Activated CD8-positive, alpha-beta memory T cell treated with anti-CD3 and anti-CD28 coated beads for 36 hours (primary cell): ENCODE measurements around the gene NTMT1. TPM values are rescaled to one million over a fixed set of nuclear protein-coding genes. Genes with fewer than 3 reads are reported as not detected.
"Not testable (repeated sequence)": the region's sequence is repeated elsewhere in the genome, so short reads cannot be mapped to it uniquely, and the experiment has no call there.

Source experiments
- CTCF ChIA-PET: fragments of 350-600 bp; sonication (Branson Sonifier 250); formaldehyde crosslinking; loops from one replicate; lab custom pipeline; 2021; ENCODE audit warnings: antibody characterized with exemption; lab: Charles Lee
- POLR2A ChIA-PET: fragments of 350-600 bp; sonication (Branson Sonifier 250); formaldehyde crosslinking; loops from one replicate; lab custom pipeline; 2021; ENCODE audit warnings: antibody characterized with exemption; lab: Charles Lee
- total RNA-seq, 2 experiments: library from RNA; stranded (reverse); gene quantifications; one replicate each; pipeline ENCODE4 v1.2.3, GENCODE V29; 2021

NTMT1 gene
- total RNA-seq, 2 experiments from 2014 or later: 76.9 to 80.4 TPM

DNA sequence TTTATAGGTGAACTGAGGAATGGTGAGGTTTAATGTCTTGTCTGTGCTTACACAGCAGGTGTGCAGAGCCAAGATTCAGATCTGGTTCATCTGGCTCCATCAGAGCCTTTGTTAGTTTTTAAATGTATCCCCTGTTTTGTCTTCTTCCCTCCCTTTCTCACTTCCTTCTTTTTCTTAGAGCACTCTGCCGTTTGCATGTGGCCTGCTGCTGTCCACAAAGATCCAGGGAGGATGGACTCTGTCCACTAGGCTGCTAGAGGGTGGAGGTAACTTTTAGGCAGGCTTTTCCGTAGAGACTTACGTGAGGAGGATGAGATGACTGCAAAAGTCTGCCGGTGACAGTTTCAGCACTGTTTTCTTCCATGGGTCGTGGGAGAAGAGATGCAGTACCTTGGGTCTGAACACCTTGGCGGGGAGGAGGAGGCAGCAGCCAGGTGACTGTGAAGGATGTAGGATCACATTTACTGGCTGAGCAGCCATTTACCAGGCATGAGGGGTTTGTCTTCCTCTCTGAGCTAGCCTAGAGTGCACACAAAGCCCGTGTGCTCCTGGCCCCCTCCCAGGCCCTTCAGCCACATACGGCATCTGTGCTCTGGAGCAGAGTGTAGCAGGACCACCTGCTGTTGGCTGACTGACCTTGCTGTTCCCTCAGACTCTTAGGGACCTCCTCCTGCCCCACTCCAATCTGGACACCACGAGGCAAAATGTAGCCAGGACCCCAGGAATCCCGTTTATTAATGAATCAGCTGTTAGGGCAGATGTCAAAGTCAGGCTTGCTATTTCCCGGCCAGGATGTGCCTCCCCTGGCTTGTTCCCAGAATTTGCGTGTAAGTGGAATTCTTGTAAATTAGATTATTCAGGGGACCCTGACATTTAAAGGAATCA, 1.8 kb downstream of the NTMT1 start:
- ChIA-PET CTCF (interaction anchor here (0.9 to 6.4 kb wide), 3 partner anchors 12 to 485 kb away, joined by 3 to 41 read pairs (median 3); partner anchors contain the start of gene ASB6), POLR2A (interaction anchor here (1.0 to 1.8 kb wide), 4 partner anchors 10 to 489 kb away, joined by 3 to 7 read pairs (median 3); no protein-coding TSS in a partner anchor)

DNA sequence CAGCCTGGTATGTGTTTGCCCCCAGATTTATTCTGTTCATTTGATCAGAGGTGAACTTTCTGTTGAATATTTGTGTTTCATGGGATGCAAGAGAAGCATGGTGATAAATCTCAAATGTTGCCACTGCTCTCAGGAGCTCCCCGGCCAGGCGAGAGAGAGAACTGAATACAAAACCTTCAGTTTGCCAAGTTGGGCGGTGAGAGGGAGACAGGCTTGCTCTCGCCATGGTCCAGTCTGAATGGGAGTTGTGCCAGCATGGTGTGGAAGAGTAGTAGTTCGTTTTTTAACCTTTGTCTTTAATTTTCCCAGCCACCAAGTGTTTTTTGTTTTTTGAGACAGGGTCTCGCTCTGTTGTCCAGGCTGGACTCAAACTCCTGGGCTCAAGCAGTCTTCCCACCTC, 2.7 kb downstream of the NTMT1 start:
- ChIA-PET CTCF (interaction anchor here (0.9 to 6.4 kb wide), 3 partner anchors 11 to 486 kb away, joined by 3 to 41 read pairs (median 3); partner anchors contain the start of gene ASB6), POLR2A (interaction anchor here (1.0 kb wide), 1 partner anchor 13 kb away, joined by 3 read pairs; no protein-coding TSS in a partner anchor)

DNA sequence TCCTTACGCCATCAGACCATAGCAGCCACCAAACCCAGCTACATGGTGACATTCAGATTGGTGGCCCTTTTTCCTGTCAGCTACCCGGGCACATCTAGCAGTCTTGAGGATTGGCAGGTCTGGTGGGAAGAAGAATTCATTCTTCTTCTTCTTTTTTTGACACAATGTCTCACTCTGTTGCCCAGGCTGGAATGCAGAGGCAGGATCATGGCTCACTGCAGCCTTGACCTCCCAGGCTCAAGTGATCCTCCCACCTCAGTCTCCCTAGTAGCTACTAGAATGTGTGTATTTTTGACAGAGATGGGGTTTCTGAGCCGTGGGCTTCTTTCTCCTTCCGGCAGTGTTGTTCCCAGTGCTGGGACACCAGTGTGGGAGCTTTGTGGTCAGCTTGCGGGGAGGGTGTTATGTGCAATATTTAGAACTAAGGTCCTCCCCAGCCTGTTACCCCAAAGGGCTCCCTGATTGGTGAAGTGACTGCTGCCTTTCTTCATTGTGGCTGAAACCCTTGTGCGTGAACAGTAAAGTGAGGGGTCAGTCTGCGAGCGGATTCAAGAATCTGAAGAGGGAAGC, 3.4 kb downstream of the NTMT1 start:
- CTCF ChIA-PET: interaction anchor here (6.4 kb wide), 1 partner anchor 10 kb away, joined by 41 read pairs; the partner anchor contains the start of gene ASB6
- POLR2A ChIA-PET: interaction anchor here (1.0 kb wide), 1 partner anchor 12 kb away, joined by 3 read pairs; no protein-coding TSS in a partner anchor

DNA sequence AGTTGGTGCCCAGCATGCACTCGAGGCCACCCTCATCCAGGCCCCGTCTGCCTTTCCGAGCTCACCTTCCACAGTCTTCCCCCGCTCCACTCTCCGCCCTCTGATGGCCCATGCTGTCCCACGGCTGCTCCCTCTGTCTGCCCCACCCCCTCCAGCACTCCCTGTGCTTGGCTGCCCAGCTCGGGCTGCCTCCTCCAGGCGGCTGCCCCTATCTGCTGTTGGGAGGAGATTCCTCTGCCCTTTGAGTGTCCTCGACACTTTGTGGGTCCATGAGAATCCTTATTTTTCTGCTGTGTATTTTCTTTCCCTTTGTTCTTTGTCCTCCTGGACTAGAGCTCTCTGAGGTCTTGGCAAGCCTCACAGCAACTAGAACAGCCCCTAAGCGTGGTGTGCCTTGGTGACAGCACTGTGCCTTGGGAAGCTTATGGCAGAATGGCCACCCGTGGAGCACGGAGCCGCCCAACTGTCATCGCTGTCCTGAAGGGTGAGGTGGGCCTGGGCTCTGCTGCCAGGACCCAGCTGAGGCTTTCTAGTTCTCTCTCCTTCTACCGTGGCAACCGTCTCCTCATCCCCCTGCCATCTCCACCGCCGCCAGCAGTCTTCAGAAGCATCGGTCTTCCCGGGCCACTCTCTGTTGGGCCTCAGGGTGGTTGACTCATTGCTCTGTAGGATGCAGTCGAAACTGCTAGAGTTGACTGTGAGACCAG, 5.2 kb downstream of the NTMT1 start:
- CTCF ChIA-PET: interaction anchor here (1.0 to 1.6 kb wide), 3 partner anchors 9 to 489 kb away, joined by 3 to 4 read pairs (median 4); no protein-coding TSS in a partner anchor
- POLR2A ChIA-PET: no interaction called here

DNA sequence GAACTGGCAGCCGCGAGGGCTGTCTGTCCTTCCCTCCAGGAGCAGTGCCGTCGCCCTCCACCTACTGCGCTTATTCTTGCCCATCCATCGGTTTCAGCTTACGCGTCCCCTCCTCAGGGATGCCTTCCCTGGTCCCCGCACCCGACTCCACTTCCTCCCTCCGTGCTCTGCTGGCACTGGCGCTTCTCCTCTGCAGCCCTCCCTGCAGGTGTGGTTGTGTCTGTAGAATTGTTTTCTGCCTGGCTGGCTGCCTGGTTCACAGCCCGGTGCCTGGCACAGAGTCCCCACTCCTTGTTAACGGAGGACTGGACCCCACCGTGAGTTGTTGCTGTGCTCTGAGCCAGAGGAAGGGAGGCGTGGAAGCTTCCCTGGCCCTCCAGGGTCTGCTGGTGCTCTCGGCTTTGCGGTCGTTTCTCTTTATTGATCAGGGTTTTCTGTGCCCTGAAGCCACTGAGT, 5.7 kb downstream of the NTMT1 start:
- POLR2A ChIA-PET: interaction anchor here (0.5 kb wide), 1 partner anchor 186 kb away, joined by 3 read pairs; no protein-coding TSS in a partner anchor
- CTCF ChIA-PET: interaction anchor here (1.6 kb wide), 1 partner anchor 457 kb away, joined by 4 read pairs; no protein-coding TSS in a partner anchor

DNA sequence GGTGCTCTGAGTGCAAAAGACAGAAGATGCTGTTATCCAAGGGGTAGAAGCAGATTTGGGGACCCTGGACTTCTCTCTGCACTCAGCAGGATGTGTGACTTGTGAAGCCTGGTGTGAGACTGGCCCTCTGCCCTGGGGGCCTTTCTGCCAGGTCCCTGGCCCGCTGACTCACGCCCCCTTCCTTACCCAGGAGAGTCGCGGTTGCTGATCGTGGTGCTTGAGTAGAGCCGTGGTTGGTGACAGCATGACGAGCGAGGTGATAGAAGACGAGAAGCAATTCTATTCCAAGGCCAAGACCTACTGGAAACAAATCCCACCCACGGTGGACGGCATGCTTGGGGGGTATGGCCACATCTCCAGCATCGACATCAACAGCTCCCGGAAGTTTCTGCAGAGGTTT, 6.5 kb downstream of the NTMT1 start:
- POLR2A ChIA-PET: interaction anchor here (0.5 kb wide), 1 partner anchor 185 kb away, joined by 3 read pairs; no protein-coding TSS in a partner anchor
- CTCF ChIA-PET: interaction anchor here (1.6 kb wide), 1 partner anchor 458 kb away, joined by 4 read pairs; no protein-coding TSS in a partner anchor

DNA sequence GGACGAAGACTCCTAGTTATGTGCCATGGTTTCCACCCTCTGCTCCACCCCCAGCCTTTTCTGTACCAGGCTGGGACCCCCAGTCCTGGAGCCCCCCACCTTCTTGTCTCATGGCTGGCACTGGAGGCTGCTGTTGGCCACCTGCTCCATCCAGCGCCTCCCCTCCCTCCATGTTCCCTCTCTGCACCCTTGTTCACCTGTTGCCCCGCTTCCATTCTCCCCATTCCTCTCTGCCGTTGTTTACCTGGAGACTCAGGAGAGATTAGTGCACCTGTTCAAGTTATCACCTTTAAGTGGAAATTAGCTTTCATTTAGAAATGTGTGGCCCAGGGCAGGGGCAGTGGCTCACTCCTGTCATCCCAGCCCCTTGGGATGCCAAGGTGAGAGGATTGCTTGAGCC, 7.2 kb downstream of the NTMT1 start:
- ChIA-PET CTCF (no interaction called here), POLR2A (no interaction called here)

DNA sequence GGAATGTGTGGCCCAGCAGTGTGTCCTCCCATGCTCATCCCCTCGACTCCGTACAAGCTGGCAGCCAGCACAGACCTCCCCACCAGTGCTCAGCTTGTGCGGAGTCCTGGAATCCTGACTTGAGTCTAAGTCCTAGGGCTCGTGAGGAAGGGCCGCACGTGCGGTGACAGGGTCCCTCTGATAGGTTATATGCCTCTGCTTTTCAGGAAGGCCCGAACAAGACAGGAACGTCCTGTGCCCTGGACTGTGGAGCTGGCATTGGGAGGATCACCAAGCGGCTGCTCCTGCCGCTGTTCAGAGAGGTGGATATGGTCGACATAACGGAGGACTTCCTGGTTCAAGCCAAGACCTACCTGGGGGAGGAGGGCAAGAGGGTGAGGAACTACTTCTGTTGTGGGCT, 7.9 kb downstream of the NTMT1 start:
- ChIA-PET POLR2A (no interaction called here), CTCF (no interaction called here)

DNA sequence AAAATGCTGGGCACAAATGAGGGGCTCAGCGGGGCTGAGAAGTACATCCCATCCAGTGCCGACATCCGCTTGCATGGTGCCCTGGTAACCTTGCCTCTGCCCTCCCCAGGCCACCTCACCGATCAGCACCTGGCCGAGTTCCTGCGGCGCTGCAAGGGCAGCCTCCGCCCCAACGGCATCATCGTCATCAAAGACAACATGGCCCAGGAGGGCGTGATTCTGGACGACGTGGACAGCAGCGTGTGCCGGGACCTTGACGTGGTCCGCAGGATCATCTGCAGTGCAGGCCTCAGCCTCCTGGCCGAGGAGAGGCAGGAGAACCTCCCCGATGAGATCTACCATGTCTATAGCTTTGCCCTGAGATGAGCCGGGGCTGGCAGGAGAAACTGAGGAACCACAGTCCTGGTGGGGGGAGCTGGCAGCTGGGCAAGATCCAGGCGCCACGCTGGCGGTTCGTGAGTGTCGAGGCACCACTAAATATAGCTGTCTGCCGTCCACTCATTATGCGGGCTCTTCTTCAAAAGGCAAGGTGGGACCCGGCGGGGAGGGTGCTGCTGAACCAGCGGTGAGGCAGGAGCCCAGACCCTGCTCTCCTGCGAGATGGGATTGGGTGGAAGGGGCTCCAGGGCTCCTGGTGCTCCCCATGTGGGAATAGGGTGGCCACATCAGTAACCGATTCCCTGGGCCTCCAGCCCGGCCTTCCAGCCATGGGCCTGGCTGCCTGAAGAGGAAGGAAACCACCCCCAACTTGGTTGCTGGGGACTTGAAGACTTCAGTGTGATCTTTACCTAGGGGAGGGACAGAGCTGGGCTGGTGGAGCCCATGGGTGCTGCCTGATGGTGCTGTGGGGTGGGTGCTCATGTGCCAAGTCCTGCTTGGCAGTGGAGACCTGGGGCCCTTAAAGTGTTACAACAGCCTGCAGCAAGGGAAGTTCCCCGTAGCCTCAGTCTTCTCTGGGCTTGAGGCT, 9.4 kb downstream of the NTMT1 start:
- POLR2A ChIA-PET: no interaction called here
- CTCF ChIA-PET: no interaction called here

DNA sequence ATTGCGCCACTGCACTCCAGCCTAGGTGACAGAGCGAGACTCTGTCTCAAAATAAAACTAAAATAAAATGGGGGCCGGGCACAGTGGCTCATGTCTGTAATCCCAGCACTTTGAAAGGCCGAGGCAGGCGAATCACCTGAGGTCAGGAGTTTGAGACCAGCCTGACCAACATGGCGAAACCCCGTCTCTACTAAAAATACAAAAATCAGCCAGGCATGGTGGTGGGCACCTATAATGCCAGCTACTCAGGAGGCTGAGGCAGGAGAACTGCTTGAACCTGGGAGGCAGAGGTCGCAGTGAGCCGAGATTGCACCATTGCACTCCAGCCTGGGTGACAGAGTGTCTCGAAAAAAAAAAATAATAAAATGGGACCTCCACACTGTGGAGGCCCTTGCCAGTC, 10.4 kb downstream of the NTMT1 start:
- CTCF ChIA-PET, POLR2A ChIA-PET: not testable (repeated sequence)

DNA sequence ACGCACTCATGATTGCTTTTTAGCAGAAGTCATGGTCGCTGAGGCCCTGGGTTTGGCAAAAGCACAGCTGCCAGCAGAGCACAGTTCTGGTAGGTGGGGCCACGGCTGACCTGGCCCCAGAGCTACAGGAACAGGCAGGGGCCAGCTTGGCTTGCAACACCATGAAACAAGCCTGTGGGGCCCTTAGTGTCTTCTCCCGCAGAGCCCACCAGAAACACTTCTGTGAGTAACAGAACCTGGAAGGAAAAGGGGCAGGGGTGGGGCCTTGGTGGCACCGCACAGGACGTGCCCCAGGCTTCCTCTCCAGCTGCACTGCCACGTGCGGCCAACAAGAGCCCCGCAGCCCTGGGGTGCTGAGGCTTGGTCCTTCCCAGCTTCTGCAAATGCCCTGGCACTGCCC, 11.1 kb downstream of the NTMT1 start:
- CTCF ChIA-PET: interaction anchor here (1.1 to 5.6 kb wide), 2 partner anchors 11 to 101 kb away, joined by 3 to 41 read pairs; partner anchors contain the start of gene NTMT1
- POLR2A ChIA-PET: interaction anchor here (2.2 kb wide), 1 partner anchor 10 kb away, joined by 7 read pairs; no protein-coding TSS in a partner anchor

DNA sequence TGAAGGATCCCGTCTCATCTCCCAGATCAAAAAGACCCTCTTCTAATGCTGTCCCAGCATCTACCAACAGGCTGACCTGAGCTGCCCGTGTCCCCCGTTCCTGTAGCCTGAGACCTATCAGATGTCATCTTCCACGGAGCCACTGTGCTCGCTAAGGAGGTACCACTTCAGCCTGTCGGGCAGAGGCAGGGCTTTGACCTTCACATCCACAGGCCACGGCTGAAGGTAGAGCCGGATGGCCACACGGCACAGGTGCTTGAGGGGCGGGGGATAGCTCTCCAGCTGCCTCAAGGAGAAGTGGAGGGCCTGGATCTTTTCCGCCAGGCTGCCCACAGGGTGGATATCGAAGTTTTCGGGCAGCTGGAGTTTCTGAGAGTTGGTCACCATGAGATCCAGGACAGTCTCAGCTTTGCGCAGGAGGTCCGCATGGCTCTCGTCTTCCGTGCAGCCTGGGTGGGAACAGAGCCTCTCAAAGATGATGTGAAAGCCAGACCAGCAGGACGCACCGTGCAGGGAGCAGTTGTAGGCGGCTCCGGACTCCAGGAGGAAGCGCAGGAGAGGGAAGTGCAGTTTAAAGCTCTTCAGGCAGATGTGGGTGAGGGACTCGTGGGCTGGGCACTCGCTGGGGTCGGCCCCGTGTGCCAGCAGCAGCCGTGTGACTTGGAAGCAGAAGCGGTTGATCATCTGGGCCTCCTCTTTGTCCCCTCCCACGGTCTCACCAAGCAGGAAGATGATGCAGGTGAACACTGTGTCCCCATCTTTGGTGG, 11.9 kb downstream of the NTMT1 start:
- ChIA-PET POLR2A (interaction anchor here (2.2 kb wide), 1 partner anchor 10 kb away, joined by 7 read pairs; no protein-coding TSS in a partner anchor), CTCF (interaction anchor here (1.1 to 5.6 kb wide), 2 partner anchors 12 to 100 kb away, joined by 3 to 41 read pairs; partner anchors contain the start of gene NTMT1)

DNA sequence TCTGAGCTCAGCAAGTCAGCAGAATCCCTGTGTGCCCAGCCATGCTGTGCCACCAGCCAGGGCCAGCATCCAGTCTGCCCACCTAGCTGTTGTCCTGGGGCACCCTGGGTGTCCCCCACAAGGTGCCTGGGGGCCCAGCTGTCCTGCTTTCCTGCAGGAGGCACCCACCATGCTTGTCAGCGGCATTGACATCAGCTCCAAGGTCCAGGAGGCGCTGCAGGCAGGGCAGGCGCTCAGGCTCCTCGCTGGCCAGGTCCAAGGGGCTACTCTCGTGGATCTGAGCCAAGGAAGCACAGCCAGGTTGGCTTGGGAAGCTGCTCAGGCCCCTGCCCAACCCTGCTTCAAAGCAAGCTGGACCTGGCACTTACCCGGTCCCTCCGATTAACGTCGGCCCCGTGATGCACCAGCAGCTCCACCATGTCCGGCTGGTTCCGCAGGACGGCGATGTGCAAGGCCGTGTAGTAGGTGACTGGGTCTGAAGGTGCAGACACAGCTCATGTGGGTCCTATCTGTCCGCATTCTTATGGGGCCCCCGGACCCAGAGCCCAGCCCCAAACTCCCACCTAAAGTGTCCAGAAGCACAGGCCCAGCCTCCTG, 13.2 kb downstream of the NTMT1 start:
- POLR2A ChIA-PET: interaction anchor here (0.9 to 2.2 kb wide), 2 partner anchors 12 to 14 kb away, joined by 3 to 7 read pairs; no protein-coding TSS in a partner anchor
- CTCF ChIA-PET: interaction anchor here (0.8 to 5.6 kb wide), 5 partner anchors 13 to 509 kb away, joined by 3 to 41 read pairs (median 4); partner anchors contain the start of gene NTMT1

DNA sequence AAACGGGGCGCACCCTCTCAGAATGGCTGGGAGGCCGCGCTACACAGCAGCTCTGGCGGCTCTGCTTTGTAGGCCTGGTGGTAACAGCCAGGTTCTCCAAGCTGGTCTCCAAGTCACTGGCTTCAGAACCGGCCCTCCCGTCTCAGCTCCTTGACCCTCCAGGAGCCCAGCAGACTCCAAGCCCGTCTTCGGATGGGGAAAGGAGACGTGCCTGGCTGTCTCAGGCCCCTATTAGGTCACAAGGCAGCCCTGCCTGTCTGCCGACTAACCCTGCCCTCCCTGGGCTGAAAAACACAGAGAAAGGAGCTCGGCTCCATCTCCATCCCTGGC, 13.8 kb downstream of the NTMT1 start:
- CTCF ChIA-PET: interaction anchor here (0.7 to 5.6 kb wide), 5 partner anchors 9 to 509 kb away, joined by 3 to 41 read pairs (median 3); partner anchors contain the start of gene NTMT1
- POLR2A ChIA-PET: interaction anchor here (0.9 to 1.9 kb wide), 3 partner anchors 14 to 499 kb away, joined by 3 to 6 read pairs (median 3); partner anchors contain the start of gene NTMT1

DNA sequence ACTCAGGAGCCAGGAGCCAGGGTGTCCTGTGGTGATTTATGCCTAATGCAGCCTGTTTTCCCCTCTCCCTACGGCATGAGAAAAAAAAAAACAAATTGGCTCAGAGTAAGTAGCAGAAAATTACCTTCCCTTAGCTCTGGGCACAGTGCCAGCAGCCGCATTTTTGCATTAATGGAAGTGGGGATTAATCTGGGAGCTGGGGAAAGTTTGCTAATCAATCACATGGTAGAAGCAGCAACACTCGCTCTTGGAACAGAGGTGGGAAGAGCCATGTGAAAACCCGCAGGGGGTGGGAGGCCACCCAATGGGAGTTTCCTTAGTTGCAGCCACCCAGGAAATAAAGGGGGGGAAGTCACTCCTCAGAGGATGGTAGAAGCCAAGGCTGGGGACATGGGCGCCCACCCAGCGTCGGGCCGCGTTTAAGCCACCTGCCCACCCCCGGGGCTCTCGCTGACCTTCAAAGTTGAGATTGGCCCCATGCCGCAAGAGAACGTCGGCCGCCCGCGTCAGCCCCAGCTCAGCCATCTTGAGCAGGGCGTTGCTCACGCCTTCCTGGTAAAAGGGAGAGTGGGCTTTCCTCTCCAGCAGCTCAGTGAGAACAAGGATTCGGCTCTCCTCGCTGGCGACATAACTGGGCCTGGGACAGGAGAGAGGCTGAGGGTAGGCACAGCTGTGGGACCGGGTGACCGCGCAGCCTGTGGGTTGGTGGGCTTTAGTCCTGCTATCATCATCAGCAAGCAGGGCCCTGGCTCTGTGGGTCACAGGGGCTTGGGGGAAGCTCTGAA, 14.3 kb downstream of the NTMT1 start:
- ChIA-PET POLR2A (interaction anchor here (1.1 to 1.9 kb wide), 3 partner anchors 13 to 500 kb away, joined by 3 to 6 read pairs (median 3); partner anchors contain the start of gene NTMT1), CTCF (interaction anchor here (0.7 to 5.6 kb wide), 5 partner anchors 10 to 153 kb away, joined by 3 to 41 read pairs (median 3); partner anchors contain the start of gene NTMT1)
